Urinary bladder (tissue), 4 donors: ENCODE data around the gene MYO1D. TPM values are rescaled to one million over a fixed set of nuclear protein-coding genes. Genes with fewer than 3 reads are reported as not detected.
A peak's percentile ranks its signal among the peaks of the same experiment; 100 is the strongest.

Experiments
- DNase-seq: peaks from one replicate; pipeline ENCODE4 v3.0.0-alpha.2; 2015; ENCODE audit errors: extremely low spot score
- H3K27ac ChIP-seq: one replicate; pipeline ENCODE4 v1.5.1; 2013; ENCODE audit warnings: low read depth, mild to moderate bottlenecking, moderate library complexity
- H3K36me3 ChIP-seq: one replicate; pipeline ENCODE4 v1.6.1; 2013; ENCODE audit warnings: mild to moderate bottlenecking, moderate library complexity; ENCODE audit not compliant: insufficient read depth
- H3K4me1 ChIP-seq: one replicate; pipeline ENCODE4 v1.6.1; 2013; ENCODE audit warnings: mild to moderate bottlenecking, moderate library complexity; ENCODE audit not compliant: insufficient read depth
- H3K4me3 ChIP-seq: one replicate; pipeline ENCODE4 v1.5.1; 2013; ENCODE audit warnings: low read depth, low read length
- WGBS: extraction: QIAGEN DNeasy Blood & Tissue Kit; methylation state at CpG from one replicate; pipeline ENCODE4 v1.1.7; 2013; 5-methylcytosine and 5-hydroxymethylcytosine counted together
- polyA plus RNA-seq: library from polyadenylated mRNA; stranded (reverse); fragments of 200-250 nt; gene quantifications from one replicate; pipeline ENCODE4 v1.2.3, GENCODE V29; 2013
- total RNA-seq: library from RNA; depleted of rRNA; stranded (reverse); fragments of >200 nt; gene quantifications from one replicate; pipeline ENCODE4 v1.2.3, GENCODE V29; 2014
- donor health status: healthy with polysubstance abuse.
- donor health status: healthy.

Gene MYO1D
- total and polyA plus RNA-seq, 2 donors: 18.7 to 31.7 TPM

- DNase-seq: no peak
- 92% methylated on average over 1 of the region's 1 CpG for WGBS
- H3K4me3 ChIP-seq: no peak overlapping the region
- H3K36me3 ChIP-seq: no peaks in the 10 kb centered on the region
- H3K4me1 ChIP-seq: no peaks in the 10 kb centered on the region
- no peak overlapping the region for H3K27ac ChIP-seq
Observed at GRCh38 chr17:32879134-32879533, 2.2 kb upstream of the MYO1D start.

GRCh38 chr17:32878211-32878610 is 1.3 kb upstream of the MYO1D start:
- Histone ChIP-seq H3K27ac (no peak overlapping the region), H3K4me3 (no peak overlapping the region), H3K4me1 (no peaks in the 10 kb centered on the region), H3K36me3 (no peaks in the 10 kb centered on the region)
- DNase-seq: no peak
- 71% methylated on average over 3 of the region's 3 CpGs for WGBS

- Histone ChIP-seq H3K27ac (peak overlapping the region; percentile 79), H3K36me3 (no peaks in the 10 kb centered on the region), H3K4me1 (no peaks in the 10 kb centered on the region), H3K4me3 (peak overlapping the region; percentile 100)
- DNase-seq: peak; percentile 42
- under 1% methylated on average over 44 of the region's 44 CpGs for WGBS
Observed at GRCh38 chr17:32877164-32877764, 340 bp upstream of the MYO1D start.

GRCh38 chr17:32875923-32876416 is 954 bp downstream of the MYO1D start:
- no peaks in the 10 kb centered on the region for H3K4me1 ChIP-seq
- H3K36me3 ChIP-seq: no peaks in the 10 kb centered on the region
- 5% methylated on average over 15 of the region's 15 CpGs for WGBS
- H3K27ac ChIP-seq: peak overlapping the region; percentile 98
- H3K4me3 ChIP-seq: peak overlapping the region; percentile 100
- no peak for DNase-seq

- 50% methylated on average over 2 of the region's 2 CpGs for WGBS
- Histone ChIP-seq H3K4me3 (peak overlapping the region; percentile 100), H3K27ac (no peak overlapping the region), H3K4me1 (no peaks in the 10 kb centered on the region), H3K36me3 (no peaks in the 10 kb centered on the region)
- DNase-seq: no peak
Observed at GRCh38 chr17:32875230-32875917, 1.6 kb downstream of the MYO1D start.

- 91% methylated on average over 1 of the region's 1 CpG for WGBS
- Histone ChIP-seq H3K4me3 (no peak overlapping the region), H3K4me1 (peaks cover 1% of the 10 kb centered on the region), H3K36me3 (no peaks in the 10 kb centered on the region), H3K27ac (no peak overlapping the region)
- no peak for DNase-seq
Observed at GRCh38 chr17:32873114-32873513, 3.8 kb downstream of the MYO1D start.

GRCh38 chr17:32871746-32872145 is 5.2 kb downstream of the MYO1D start:
- WGBS: 72% methylated on average over 5 of the region's 5 CpGs
- H3K36me3 ChIP-seq: no peaks in the 10 kb centered on the region
- H3K27ac ChIP-seq: no peak overlapping the region
- H3K4me3 ChIP-seq: no peak overlapping the region
- no peak for DNase-seq
- H3K4me1 ChIP-seq: peaks cover 1% of the 10 kb centered on the region

- no peak for DNase-seq
- 88% methylated on average over 1 of the region's 1 CpG for WGBS
- no peak overlapping the region for H3K4me3 ChIP-seq
- no peak overlapping the region for H3K27ac ChIP-seq
- H3K4me1 ChIP-seq: peaks cover 1% of the 10 kb centered on the region
- no peaks in the 10 kb centered on the region for H3K36me3 ChIP-seq
Observed at GRCh38 chr17:32870969-32871368, 6.0 kb downstream of the MYO1D start.

GRCh38 chr17:32870027-32870670 is 6.8 kb downstream of the MYO1D start:
- no peak for DNase-seq
- peaks cover 1% of the 10 kb centered on the region for H3K4me1 ChIP-seq
- no peak overlapping the region for H3K4me3 ChIP-seq
- H3K27ac ChIP-seq: no peak overlapping the region
- 22% methylated on average over 3 of the region's 3 CpGs for WGBS
- no peaks in the 10 kb centered on the region for H3K36me3 ChIP-seq

GRCh38 chr17:32869345-32870026 is 7.4 kb downstream of the MYO1D start:
- peaks cover 1% of the 10 kb centered on the region for H3K4me1 ChIP-seq
- DNase-seq: no peak
- no peak overlapping the region for H3K27ac ChIP-seq
- 70% methylated on average over 6 of the region's 6 CpGs for WGBS
- no peaks in the 10 kb centered on the region for H3K36me3 ChIP-seq
- no peak overlapping the region for H3K4me3 ChIP-seq

- no peaks in the 10 kb centered on the region for H3K36me3 ChIP-seq
- WGBS: 97% methylated on average over 4 of the region's 4 CpGs
- no peak overlapping the region for H3K4me3 ChIP-seq
- no peak for DNase-seq
- peaks cover 1% of the 10 kb centered on the region for H3K4me1 ChIP-seq
- no peak overlapping the region for H3K27ac ChIP-seq
Observed at GRCh38 chr17:32865141-32865540, 11.8 kb downstream of the MYO1D start.

GRCh38 chr17:32863559-32863958 is 13.4 kb downstream of the MYO1D start:
- Histone ChIP-seq H3K4me3 (no peak overlapping the region), H3K36me3 (no peaks in the 10 kb centered on the region), H3K27ac (no peak overlapping the region), H3K4me1 (peaks cover 1% of the 10 kb centered on the region)
- no peak for DNase-seq
- 64% methylated on average over 1 of the region's 1 CpG for whole genome bisulfite sequencing

- no peak for DNase-seq
- H3K27ac ChIP-seq: no peak overlapping the region
- WGBS: 96% methylated on average over 2 of the region's 2 CpGs
- H3K4me1 ChIP-seq: no peaks in the 10 kb centered on the region
- no peaks in the 10 kb centered on the region for H3K36me3 ChIP-seq
- no peak overlapping the region for H3K4me3 ChIP-seq
Observed at GRCh38 chr17:32862940-32863339, 14.0 kb downstream of the MYO1D start.
